HepG2 (cell line): ENCODE measurements around the gene RPL4. TPM values are rescaled to one million over a fixed set of nuclear protein-coding genes. Genes with fewer than 3 reads are reported as not detected.

Source experiments
- FOXM1 ChIP-seq: sonication (generic); formaldehyde crosslinking; IDR thresholded peaks from 2 replicates; pipeline ENCODE4 v1.5.0; 2020; ENCODE audit warnings: missing genetic modification reagents
- HES4 ChIP-seq: sonication (generic); formaldehyde crosslinking; IDR thresholded peaks from 2 replicates; pipeline ENCODE4 v1.9.0; 2021; ENCODE audit warnings: mild to moderate bottlenecking, missing genetic modification reagents, borderline replicate concordance
- HHEX ChIP-seq: IDR thresholded peaks from 2 replicates; pipeline ENCODE4 v1.6.1; 2016; ENCODE audit warnings: control low read depth
- IKZF4 ChIP-seq: sonication (generic); formaldehyde crosslinking; IDR thresholded peaks from 2 replicates; pipeline ENCODE4 v1.5.1; 2020; ENCODE audit warnings: borderline replicate concordance, mild to moderate bottlenecking, low read depth, missing genetic modification reagents; ENCODE audit errors: not compliant biosample characterization
- MTA1 ChIP-seq: sonication (generic); formaldehyde crosslinking; IDR thresholded peaks from 2 replicates; pipeline ENCODE4 v1.4.0; 2020; ENCODE audit warnings: missing genetic modification reagents, mild to moderate bottlenecking, borderline replicate concordance
- RORA ChIP-seq: sonication (generic); formaldehyde crosslinking; IDR thresholded peaks from 2 replicates; pipeline ENCODE4 v1.5.0; 2020; ENCODE audit warnings: mild to moderate bottlenecking, missing genetic modification reagents, moderate library complexity
- TBL1XR1 ChIP-seq: fragments of 150-350 bp; IDR thresholded peaks from 2 replicates; pipeline ENCODE4 v1.6.1; 2014; ENCODE audit warnings: borderline replicate concordance, low read length; ENCODE audit not compliant: partially characterized antibody
- TCF12 ChIP-seq, 2 experiments: fragments of 450-650 bp in 1 of 2; sonication (generic) in 1 of 2; formaldehyde crosslinking in 1 of 2; IDR thresholded peaks; 2 replicates each; pipeline versions ENCODE4 v1.6.1 to v1.8.0; 2017 to 2022; ENCODE audit warnings: antibody characterized with exemption in 1 of 2, mild to moderate bottlenecking in 1 of 2, missing genetic modification reagents in 1 of 2, moderate library complexity in 1 of 2
- ZFYVE20 ChIP-seq: sonication (generic); formaldehyde crosslinking; IDR thresholded peaks from 2 replicates; pipeline ENCODE4 v1.8.0; 2023; ENCODE audit warnings: low read depth, mild to moderate bottlenecking, moderate library complexity, missing genetic modification reagents, borderline replicate concordance
- ZNF343 ChIP-seq: sonication (generic); formaldehyde crosslinking; IDR thresholded peaks from 2 replicates; pipeline ENCODE4 v1.4.0; 2020; ENCODE audit warnings: mild to moderate bottlenecking, missing genetic modification reagents
- ZNF451 ChIP-seq: sonication (generic); formaldehyde crosslinking; IDR thresholded peaks from 2 replicates; pipeline ENCODE4 v1.5.0; 2020; ENCODE audit warnings: mild to moderate bottlenecking, missing genetic modification reagents
- ZNF549 ChIP-seq: sonication (generic); formaldehyde crosslinking; IDR thresholded peaks from 2 replicates; pipeline ENCODE4 v1.5.0; 2020; ENCODE audit warnings: missing genetic modification reagents
- ZNF883 ChIP-seq: sonication (generic); formaldehyde crosslinking; IDR thresholded peaks from 2 replicates; pipeline ENCODE4 v1.5.1; 2020; ENCODE audit warnings: mild to moderate bottlenecking, missing genetic modification reagents; ENCODE audit errors: not compliant biosample characterization
- polyA plus RNA-seq, 8 experiments: library from polyadenylated mRNA; depleted of rRNA in 3 of 8; stranded (reverse) in 7 of 8; unstranded in 1 of 8; fragments of >200 nt; fragmentation: Illumina TruSeq in 4 of 8; extraction: Trizol in 4 of 8; gene quantifications; 2 replicates each; pipeline versions ENCODE4 v1.2.1 to v1.2.3, GENCODE V29; 2011 to 2016; ENCODE audit warnings: low read depth in 4 of 8, missing spikeins in 1 of 8, mixed read lengths in 1 of 8; ENCODE audit not compliant: insufficient read depth in 1 of 8
- total RNA-seq, 5 experiments: library from RNA; depleted of rRNA; stranded (reverse); fragments of >200 nt; fragmentation: Illumina TruSeq; extraction: Trizol; gene quantifications; 2 replicates each; pipeline ENCODE4 v1.2.3, GENCODE V29; 2016; ENCODE audit warnings: low read depth in 1 of 5
- TF ChIP-seq, protein P1 (sequence below): sonication (generic); formaldehyde crosslinking; IDR thresholded peaks from 2 replicates; pipeline ENCODE4 v1.5.0; 2020; ENCODE audit warnings: mild to moderate bottlenecking, missing genetic modification reagents
- TF ChIP-seq, protein P2 (sequence below), 2 experiments: fragments of 450-650 bp in 1 of 2; sonication (generic) in 1 of 2; formaldehyde crosslinking; IDR thresholded peaks; 2 replicates each; pipeline versions ENCODE4 v1.5.0 to v1.8.0; 2020 to 2022; ENCODE audit warnings: mild to moderate bottlenecking in 1 of 2, missing genetic modification reagents in 1 of 2
- TF ChIP-seq, protein P3 (sequence below): sonication (generic); formaldehyde crosslinking; IDR thresholded peaks from 2 replicates; pipeline ENCODE4 v1.4.0; 2020; ENCODE audit warnings: missing genetic modification reagents, borderline replicate concordance
- TF ChIP-seq, protein P4 (sequence below): sonication (generic); formaldehyde crosslinking; IDR thresholded peaks from 2 replicates; pipeline ENCODE4 v1.8.0; 2022; ENCODE audit warnings: mild to moderate bottlenecking, missing genetic modification reagents, borderline replicate concordance

The RPL4 gene
- total and polyA plus RNA-seq, 2 of the 13 experiments (the other 11 are each of a cell fraction or from before 2014, with no cell fraction given) = 3,630 to 3,960 TPM

DNA sequence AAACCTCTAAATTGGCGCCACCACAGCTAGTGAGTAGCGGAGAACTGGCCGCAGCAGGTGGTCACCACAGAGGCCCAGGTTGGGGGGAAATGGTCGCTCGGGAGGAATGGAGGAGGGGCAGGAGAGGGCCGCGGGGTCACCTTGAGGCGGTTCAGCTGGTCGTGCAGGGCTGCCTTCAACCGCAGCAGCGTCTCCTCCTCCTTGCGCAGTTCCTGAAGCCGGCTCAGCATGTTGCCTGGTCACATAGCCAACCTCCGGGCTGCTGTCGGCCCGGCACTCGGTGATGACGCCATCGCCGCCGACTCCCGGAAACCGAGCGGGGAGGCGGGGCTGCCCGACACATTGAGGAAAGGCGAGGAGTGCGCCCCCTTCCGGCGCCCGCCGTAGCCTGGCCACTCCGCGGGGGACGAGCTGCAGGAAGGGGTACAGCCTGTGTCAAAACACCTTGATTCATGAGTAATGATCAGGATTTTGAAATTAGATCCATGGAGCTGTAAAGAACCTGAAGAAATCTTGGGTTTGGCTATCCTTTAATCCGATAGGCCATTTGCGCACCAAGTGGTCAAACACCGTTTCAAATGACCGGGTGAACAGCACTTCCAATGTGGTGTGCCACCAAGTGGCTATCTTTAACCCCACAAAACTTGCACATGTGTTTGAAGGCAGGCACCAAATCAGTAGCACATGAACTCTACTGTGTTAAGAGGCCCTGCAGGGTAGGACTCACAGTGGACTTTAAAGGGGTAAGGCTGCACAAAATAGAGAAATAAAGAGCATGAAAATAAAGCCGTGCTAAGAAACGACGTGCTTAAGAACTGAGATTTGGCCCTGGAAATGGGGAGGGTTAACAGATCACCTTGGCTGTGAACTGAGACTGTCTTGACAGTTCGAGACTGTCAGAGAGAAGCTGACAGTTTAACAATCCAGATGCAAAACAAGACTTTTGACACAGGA lies 6.9 kb downstream of the RPL4 start, which contains the start of gene SNAPC5 (continued):
- TF ChIP-seq, protein P1, sequence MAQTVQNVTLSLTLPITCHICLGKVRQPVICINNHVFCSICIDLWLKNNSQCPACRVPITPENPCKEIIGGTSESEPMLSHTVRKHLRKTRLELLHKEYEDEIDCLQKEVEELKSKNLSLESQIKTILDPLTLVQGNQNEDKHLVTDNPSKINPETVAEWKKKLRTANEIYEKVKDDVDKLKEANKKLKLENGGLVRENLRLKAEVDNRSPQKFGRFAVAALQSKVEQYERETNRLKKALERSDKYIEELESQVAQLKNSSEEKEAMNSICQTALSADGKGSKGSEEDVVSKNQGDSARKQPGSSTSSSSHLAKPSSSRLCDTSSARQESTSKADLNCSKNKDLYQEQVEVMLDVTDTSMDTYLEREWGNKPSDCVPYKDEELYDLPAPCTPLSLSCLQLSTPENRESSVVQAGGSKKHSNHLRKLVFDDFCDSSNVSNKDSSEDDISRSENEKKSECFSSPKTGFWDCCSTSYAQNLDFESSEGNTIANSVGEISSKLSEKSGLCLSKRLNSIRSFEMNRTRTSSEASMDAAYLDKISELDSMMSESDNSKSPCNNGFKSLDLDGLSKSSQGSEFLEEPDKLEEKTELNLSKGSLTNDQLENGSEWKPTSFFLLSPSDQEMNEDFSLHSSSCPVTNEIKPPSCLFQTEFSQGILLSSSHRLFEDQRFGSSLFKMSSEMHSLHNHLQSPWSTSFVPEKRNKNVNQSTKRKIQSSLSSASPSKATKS (CRISPR knock-in tag) = no peak
- no peak for TF ChIP-seq TCF12 (IDR thresholded peaks at IDR 0.05)
- peak; percentile 48; the same call in 1 of the 2 replicates for TF ChIP-seq TCF12 (CRISPR knock-in tag; IDR thresholded peaks at IDR 0.05)
- no peak for TF ChIP-seq ZFYVE20
- TF ChIP-seq ZNF343 = no peak
- TF ChIP-seq, protein P2, sequence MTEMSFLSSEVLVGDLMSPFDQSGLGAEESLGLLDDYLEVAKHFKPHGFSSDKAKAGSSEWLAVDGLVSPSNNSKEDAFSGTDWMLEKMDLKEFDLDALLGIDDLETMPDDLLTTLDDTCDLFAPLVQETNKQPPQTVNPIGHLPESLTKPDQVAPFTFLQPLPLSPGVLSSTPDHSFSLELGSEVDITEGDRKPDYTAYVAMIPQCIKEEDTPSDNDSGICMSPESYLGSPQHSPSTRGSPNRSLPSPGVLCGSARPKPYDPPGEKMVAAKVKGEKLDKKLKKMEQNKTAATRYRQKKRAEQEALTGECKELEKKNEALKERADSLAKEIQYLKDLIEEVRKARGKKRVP (CRISPR knock-in tag; IDR thresholded peaks at IDR 0.05) = peak in 1 of 2 experiments; percentile 67; a peak in 3 of 4 replicates
- TF ChIP-seq, protein P3, sequence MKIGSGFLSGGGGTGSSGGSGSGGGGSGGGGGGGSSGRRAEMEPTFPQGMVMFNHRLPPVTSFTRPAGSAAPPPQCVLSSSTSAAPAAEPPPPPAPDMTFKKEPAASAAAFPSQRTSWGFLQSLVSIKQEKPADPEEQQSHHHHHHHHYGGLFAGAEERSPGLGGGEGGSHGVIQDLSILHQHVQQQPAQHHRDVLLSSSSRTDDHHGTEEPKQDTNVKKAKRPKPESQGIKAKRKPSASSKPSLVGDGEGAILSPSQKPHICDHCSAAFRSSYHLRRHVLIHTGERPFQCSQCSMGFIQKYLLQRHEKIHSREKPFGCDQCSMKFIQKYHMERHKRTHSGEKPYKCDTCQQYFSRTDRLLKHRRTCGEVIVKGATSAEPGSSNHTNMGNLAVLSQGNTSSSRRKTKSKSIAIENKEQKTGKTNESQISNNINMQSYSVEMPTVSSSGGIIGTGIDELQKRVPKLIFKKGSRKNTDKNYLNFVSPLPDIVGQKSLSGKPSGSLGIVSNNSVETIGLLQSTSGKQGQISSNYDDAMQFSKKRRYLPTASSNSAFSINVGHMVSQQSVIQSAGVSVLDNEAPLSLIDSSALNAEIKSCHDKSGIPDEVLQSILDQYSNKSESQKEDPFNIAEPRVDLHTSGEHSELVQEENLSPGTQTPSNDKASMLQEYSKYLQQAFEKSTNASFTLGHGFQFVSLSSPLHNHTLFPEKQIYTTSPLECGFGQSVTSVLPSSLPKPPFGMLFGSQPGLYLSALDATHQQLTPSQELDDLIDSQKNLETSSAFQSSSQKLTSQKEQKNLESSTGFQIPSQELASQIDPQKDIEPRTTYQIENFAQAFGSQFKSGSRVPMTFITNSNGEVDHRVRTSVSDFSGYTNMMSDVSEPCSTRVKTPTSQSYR (CRISPR knock-in tag) = no peak; the same call in 1 of the 2 replicates
- no peak for TF ChIP-seq HES4 (CRISPR knock-in tag)
- no peak for TF ChIP-seq HHEX
- no peak for TF ChIP-seq MTA1 (CRISPR knock-in tag)
- TF ChIP-seq ZNF549 = no peak
- no peak for TF ChIP-seq FOXM1 (CRISPR knock-in tag)
- peak; percentile 52 for TF ChIP-seq TBL1XR1
- peak; percentile 80 for TF ChIP-seq ZNF883 (CRISPR knock-in tag)
- TF ChIP-seq, protein P4, sequence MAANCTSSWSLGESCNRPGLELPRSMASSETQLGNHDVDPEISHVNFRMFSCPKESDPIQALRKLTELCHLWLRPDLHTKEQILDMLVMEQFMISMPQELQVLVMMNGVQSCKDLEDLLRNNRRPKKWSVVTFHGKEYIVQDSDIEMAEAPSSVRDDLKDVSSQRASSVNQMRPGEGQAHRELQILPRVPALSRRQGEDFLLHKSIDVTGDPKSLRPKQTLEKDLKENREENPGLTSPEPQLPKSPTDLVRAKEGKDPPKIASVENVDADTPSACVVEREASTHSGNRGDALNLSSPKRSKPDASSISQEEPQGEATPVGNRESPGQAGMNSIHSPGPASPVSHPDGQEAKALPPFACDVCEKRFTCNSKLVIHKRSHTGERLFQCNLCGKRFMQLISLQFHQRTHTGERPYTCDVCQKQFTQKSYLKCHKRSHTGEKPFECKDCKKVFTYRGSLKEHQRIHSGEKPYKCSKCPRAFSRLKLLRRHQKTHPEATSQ (CRISPR knock-in tag) = peak; percentile 46; the same call in 1 of the 2 replicates
- 0 out of 2 replicates have a peak, but pooled peaks have one; percentile 80 for TF ChIP-seq ZNF451 (CRISPR knock-in tag)
- no peak for TF ChIP-seq RORA
- TF ChIP-seq IKZF4 = peak; percentile 52
